Muscle layer of duodenum (tissue), 2 donors: ENCODE data around the gene MUC12.
"Not testable (repeated sequence)": the region's sequence is repeated elsewhere in the genome, so short reads cannot be mapped to it uniquely, and the experiment has no call there.

ENCODE experiments used
- H3K27ac ChIP-seq: one replicate; pipeline ENCODE4 v1.7.0; 2013; ENCODE audit warnings: mild to moderate bottlenecking, low read length
- H3K27me3 ChIP-seq: one replicate; pipeline ENCODE4 v1.7.0; 2013; ENCODE audit warnings: low read depth, mild to moderate bottlenecking, control low read depth, low read length
- H3K36me3 ChIP-seq, 2 donors: one replicate each; pipeline ENCODE4 v1.7.0; 2013; ENCODE audit warnings: low read length in 2 of 2, control low read depth in 1 of 2, mild to moderate bottlenecking in 1 of 2; ENCODE audit not compliant: insufficient read depth in 2 of 2, control insufficient read depth in 1 of 2
- H3K4me1 ChIP-seq, 2 donors: one replicate each; pipeline ENCODE4 v1.7.0; 2013; ENCODE audit warnings: low read length in 2 of 2, mild to moderate bottlenecking in 2 of 2, control low read depth in 1 of 2, moderate library complexity in 1 of 2; ENCODE audit not compliant: insufficient read depth in 2 of 2, control insufficient read depth in 1 of 2
- H3K4me3 ChIP-seq, 2 donors: one replicate each; pipeline ENCODE4 v1.7.0; 2013; ENCODE audit warnings: low read length in 2 of 2, low read depth in 1 of 2, mild to moderate bottlenecking in 1 of 2
- H3K9me3 ChIP-seq, 2 donors: one replicate each; pipeline ENCODE4 v1.7.0; 2013; ENCODE audit warnings: low read length in 2 of 2, control low read depth in 1 of 2, mild to moderate bottlenecking in 1 of 2; ENCODE audit not compliant: control insufficient read depth in 1 of 2
- donor health status: healthy.

The MUC12 gene, protein sequence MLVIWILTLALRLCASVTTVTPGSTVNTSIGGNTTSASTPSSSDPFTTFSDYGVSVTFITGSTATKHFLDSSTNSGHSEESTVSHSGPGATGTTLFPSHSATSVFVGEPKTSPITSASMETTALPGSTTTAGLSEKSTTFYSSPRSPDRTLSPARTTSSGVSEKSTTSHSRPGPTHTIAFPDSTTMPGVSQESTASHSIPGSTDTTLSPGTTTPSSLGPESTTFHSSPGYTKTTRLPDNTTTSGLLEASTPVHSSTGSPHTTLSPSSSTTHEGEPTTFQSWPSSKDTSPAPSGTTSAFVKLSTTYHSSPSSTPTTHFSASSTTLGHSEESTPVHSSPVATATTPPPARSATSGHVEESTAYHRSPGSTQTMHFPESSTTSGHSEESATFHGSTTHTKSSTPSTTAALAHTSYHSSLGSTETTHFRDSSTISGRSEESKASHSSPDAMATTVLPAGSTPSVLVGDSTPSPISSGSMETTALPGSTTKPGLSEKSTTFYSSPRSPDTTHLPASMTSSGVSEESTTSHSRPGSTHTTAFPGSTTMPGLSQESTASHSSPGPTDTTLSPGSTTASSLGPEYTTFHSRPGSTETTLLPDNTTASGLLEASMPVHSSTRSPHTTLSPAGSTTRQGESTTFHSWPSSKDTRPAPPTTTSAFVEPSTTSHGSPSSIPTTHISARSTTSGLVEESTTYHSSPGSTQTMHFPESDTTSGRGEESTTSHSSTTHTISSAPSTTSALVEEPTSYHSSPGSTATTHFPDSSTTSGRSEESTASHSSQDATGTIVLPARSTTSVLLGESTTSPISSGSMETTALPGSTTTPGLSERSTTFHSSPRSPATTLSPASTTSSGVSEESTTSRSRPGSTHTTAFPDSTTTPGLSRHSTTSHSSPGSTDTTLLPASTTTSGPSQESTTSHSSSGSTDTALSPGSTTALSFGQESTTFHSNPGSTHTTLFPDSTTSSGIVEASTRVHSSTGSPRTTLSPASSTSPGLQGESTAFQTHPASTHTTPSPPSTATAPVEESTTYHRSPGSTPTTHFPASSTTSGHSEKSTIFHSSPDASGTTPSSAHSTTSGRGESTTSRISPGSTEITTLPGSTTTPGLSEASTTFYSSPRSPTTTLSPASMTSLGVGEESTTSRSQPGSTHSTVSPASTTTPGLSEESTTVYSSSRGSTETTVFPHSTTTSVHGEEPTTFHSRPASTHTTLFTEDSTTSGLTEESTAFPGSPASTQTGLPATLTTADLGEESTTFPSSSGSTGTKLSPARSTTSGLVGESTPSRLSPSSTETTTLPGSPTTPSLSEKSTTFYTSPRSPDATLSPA (N-terminal part only)

GRCh38 chr7:100969066-100969615 lies at the start of gene MUC12:
MUC12 (plus strand) TSS chr7:100969565; CDS start chr7:100969623, 58 bp downstream.
- no peak within 1 kb of the TSS for H3K27ac ChIP-seq
- peaks cover 0 to 18% of the 10 kb centered on the region in 2 donors for H3K4me1 ChIP-seq
- H3K9me3 ChIP-seq = no peaks in the 10 kb centered on the region
- no peak within 1 kb of the TSS for H3K4me3 ChIP-seq
- peaks cover 42% of the 10 kb centered on the region for H3K27me3 ChIP-seq
- H3K36me3 ChIP-seq = no peaks in the 10 kb centered on the region

- not testable (repeated sequence) for H3K4me1 ChIP-seq, H3K4me3 ChIP-seq, H3K9me3 ChIP-seq, H3K27ac ChIP-seq, H3K27me3 ChIP-seq, H3K36me3 ChIP-seq
These were observed 49.5 kb upstream of the MUC12 start for GRCh38 chr7:100919779-100920437.

GRCh38 chr7:100921039-100921438 lies 48.3 kb upstream of the MUC12 start:
- H3K36me3 ChIP-seq = no peaks in the 10 kb centered on the region

DNA sequence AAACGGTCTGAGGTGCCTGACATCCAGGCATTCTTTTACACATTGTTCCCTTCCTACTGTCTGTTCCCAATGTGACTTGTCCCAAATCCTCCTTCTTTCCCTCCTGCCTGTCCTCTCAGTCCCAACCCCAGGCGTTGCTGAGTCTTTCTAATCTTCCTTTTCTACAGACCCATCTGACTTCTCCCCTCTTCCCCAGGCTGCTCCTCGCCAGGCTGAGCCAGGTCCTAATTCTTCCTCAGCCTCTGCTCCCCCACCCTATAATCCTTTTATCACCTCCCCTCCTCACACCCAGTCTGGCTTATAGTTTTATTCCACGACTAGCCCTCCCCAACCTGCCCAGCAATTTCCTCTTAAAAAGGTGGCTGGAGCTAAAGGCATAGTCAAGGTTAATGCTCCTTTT lies 45.7 kb upstream of the MUC12 start:
- not testable (repeated sequence) for H3K27ac ChIP-seq, H3K4me3 ChIP-seq, H3K27me3 ChIP-seq, H3K9me3 ChIP-seq, H3K4me1 ChIP-seq, H3K36me3 ChIP-seq

More at GRCh38 chr7:100921039-100921438, 48.3 kb upstream of the MUC12 start:
- Histone ChIP-seq H3K4me3 (no peak overlapping the region), H3K9me3 (no peaks in the 10 kb centered on the region), H3K27me3 (no peaks in the 10 kb centered on the region), H3K27ac (no peak overlapping the region), H3K4me1 (no peaks in the 10 kb centered on the region)

DNA sequence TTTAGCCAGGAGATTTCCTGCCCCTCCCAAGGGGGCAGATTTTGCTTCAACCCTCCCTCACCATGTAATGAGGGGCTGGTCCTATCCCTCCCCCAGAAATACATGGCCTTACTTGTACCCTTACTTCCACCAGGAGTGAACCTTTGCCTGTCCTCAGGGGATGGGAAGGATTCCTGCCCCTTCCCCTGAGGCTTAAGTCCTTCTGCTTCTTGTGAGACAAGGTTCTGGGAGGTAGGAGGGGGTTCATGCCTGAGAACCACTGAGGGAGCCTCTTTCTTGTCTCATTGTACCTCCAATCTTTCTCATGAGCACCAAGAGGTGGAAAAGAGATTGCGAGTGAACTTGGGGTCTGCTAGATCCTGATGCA lies 39.6 kb upstream of the MUC12 start:
- Histone ChIP-seq H3K27ac (no peak overlapping the region), H3K9me3 (no peaks in the 10 kb centered on the region), H3K27me3 (no peaks in the 10 kb centered on the region), H3K4me3 (no peak overlapping the region), H3K4me1 (no peaks in the 10 kb centered on the region), H3K36me3 (no peaks in the 10 kb centered on the region)

DNA sequence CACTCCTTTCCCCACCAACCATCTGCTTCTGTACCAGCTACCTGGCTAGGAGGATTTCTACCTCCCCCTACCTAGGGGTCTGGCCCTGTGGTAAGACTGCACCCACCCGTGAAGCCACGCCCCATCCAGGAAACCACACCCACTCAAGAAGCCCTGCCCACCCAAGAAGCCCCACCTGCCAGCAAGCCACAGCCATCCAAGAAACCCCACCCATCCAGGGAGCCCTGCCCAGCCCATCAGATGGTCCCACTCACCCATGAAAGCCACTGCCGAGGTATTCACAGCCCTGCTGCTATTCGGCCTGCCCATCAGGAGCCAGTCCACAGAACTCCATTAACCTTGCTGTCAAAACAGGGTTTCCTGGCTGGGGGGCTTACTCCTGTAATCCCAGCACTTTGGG lies 35.6 kb upstream of the MUC12 start:
- H3K36me3 ChIP-seq = no peaks in the 10 kb centered on the region
- H3K4me1 ChIP-seq = no peaks in the 10 kb centered on the region
- H3K27me3 ChIP-seq = no peaks in the 10 kb centered on the region
- no peak overlapping the region for H3K27ac ChIP-seq
- no peak overlapping the region for H3K4me3 ChIP-seq
- no peaks in the 10 kb centered on the region for H3K9me3 ChIP-seq

DNA sequence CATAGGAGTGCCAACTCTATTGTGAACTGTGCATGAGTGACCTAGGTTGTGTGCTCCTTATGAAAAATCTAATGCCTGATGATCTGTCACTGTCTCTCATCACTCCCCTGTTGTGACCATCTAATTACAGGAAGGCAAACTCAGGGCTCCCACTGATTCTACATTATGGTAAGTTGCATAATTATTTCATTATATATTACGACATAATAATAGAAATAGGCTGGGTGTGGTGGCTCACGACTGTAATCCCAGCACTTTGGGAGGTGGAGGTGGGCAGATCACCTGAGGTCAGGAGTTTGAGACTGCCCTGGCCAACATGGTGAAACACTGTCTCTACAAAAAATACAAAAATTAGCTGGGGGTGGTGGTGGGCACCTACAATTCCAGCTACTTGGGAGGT lies 34.0 kb upstream of the MUC12 start:
- not testable (repeated sequence) for H3K9me3 ChIP-seq, H3K4me1 ChIP-seq, H3K4me3 ChIP-seq, H3K27me3 ChIP-seq, H3K36me3 ChIP-seq, H3K27ac ChIP-seq

GRCh38 chr7:100936167-100936566 lies 33.2 kb upstream of the MUC12 start:
- not testable (repeated sequence) for H3K27ac ChIP-seq, H3K27me3 ChIP-seq, H3K4me3 ChIP-seq, H3K36me3 ChIP-seq, H3K4me1 ChIP-seq, H3K9me3 ChIP-seq

DNA sequence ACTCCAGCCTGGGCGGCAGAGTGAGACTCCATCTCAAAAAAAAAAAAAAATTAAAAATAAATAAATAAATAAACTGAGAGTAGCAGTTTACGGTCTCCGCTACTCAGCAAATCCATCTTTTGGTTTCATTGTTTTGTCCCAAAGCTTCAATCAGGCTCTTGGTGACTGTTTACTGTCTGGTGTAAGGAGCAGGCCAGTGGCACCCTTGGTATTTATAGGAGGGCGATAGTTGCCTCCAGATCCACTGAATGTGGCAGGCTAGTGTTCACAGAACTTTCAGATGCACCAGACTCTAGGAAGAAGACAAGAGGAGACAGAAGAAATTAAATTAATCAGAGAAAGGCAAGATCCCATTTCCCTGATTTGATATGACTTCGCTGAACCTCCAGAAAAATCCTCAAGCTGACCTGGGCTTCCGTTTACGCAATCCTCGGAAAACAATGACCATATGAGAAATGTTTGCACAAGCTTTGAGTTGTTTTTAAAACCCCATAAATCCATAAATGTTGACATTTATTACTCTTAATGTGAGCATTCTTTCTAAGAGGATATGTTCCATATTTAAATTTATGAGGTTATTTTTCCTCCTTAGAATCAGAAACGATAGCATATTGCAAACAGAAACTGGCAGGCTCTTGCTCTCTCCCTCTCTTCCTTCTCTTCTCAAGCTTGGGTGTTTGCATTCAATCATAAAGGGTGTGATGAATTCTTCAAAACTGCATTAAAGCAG lies 27.2 kb upstream of the MUC12 start:
- Histone ChIP-seq H3K36me3 (no peaks in the 10 kb centered on the region), H3K27me3 (no peaks in the 10 kb centered on the region), H3K27ac (no peak overlapping the region), H3K4me3 (no peak overlapping the region), H3K9me3 (peaks cover 0 to 7% of the 10 kb centered on the region in 2 donors), H3K4me1 (no peaks in the 10 kb centered on the region)

DNA sequence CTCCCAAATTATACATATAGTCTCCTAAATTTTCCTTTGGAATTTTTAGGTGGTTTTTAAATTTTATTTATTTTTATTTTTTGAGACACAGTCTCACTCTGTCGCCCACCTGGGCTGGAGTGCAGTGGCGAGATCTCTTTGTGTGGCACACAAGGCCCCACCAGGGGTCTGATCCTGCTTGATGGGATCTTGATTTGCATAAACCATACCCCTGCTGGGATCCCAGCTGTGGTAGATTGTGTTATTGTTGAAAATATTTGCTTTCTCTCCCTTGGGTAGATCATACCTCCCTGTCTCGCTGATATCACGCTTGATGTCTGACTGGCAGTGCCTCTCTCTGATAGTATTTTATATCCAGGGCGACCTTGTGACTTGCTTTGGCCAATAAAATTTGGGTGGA lies 25.7 kb upstream of the MUC12 start:
- Histone ChIP-seq H3K36me3 (no peaks in the 10 kb centered on the region), H3K27me3 (no peaks in the 10 kb centered on the region), H3K27ac (no peak overlapping the region), H3K4me1 (no peaks in the 10 kb centered on the region), H3K9me3 (peaks cover 0 to 7% of the 10 kb centered on the region in 2 donors), H3K4me3 (no peak overlapping the region)
